ENCODE data around the gene PKIG.

GRCh38 chr20:44581515-44581914 is 864 bp upstream of the PKIG start:
- TF ChIP-seq CTCF (conservative IDR thresholded peaks at IDR 0.05) (no peak), EZH2 (IDR thresholded peaks at IDR 0.05; ENCODE audit: low read depth) (no peak)
